Heart left ventricle (tissue), 16 donors: Measurements from ENCODE around the gene CELF4. TPM values are rescaled to one million over a fixed set of nuclear protein-coding genes. Genes with fewer than 3 reads are reported as not detected.

ENCODE experiments used
- ATAC-seq, 4 donors: fragments of 200-7000 bp; cut with Tn5 transposase; one replicate each; pipeline ENCODE4 v1.9.1; 2020 to 2022; ENCODE audit warnings: moderate library complexity in 4 of 4, mild to moderate bottlenecking in 3 of 4, moderate number of reproducible peaks in 1 of 4
- DNase-seq, 5 donors: peaks; one replicate each; pipeline ENCODE4 v3.0.0-alpha.2; 2020
- H3K27ac ChIP-seq, 12 donors: fragments of 200-600 bp; sonication (generic) in 4 of 12; one replicate each; pipeline versions ENCODE4 v1.5.0 to v1.8.0; 2016 to 2022; ENCODE audit warnings: mild to moderate bottlenecking in 2 of 12
- H3K27me3 ChIP-seq, 9 donors: fragments of 200-600 bp; sonication (generic) in 2 of 9; one replicate each; pipeline versions ENCODE4 v1.5.1 to v1.8.0; 2016 to 2022; ENCODE audit warnings: mild to moderate bottlenecking in 3 of 9
- H3K36me3 ChIP-seq, 9 donors: fragments of 200-600 bp; sonication (generic) in 2 of 9; one replicate each; pipeline versions ENCODE4 v1.5.0 to v1.8.0; 2018 to 2022; ENCODE audit warnings: mild to moderate bottlenecking in 2 of 9
- H3K4me1 ChIP-seq, 12 donors: fragments of 200-600 bp; sonication (generic) in 4 of 12; one replicate each; pipeline versions ENCODE4 v1.5.0 to v1.8.0; 2016 to 2022; ENCODE audit warnings: mild to moderate bottlenecking in 3 of 12
- H3K4me3 ChIP-seq, 12 donors: fragments of 200-600 bp; sonication (generic) in 4 of 12; one replicate each; pipeline versions ENCODE4 v1.5.0 to v1.8.0; 2017 to 2022; ENCODE audit warnings: mild to moderate bottlenecking in 9 of 12, moderate library complexity in 4 of 12
- H3K9me3 ChIP-seq, 12 donors: fragments of 200-600 bp; sonication (generic) in 4 of 12; one replicate each; pipeline versions ENCODE4 v1.5.0 to v1.8.0; 2016 to 2022; ENCODE audit warnings: mild to moderate bottlenecking in 1 of 12
- CTCF ChIP-seq, 12 donors: fragments of 200-600 bp; sonication (generic) in 4 of 12; IDR thresholded peaks; one replicate each; pipeline versions ENCODE4 v1.5.0 to v1.8.0; 2018 to 2022; ENCODE audit warnings: antibody characterized with exemption in 12 of 12, mild to moderate bottlenecking in 5 of 12
- POLR2A ChIP-seq, 2 donors: fragments of 450-650 bp; IDR thresholded peaks; one replicate each; pipeline ENCODE4 v1.6.1; 2017; ENCODE audit warnings: antibody characterized with exemption in 2 of 2, mild to moderate bottlenecking in 2 of 2, moderate library complexity in 2 of 2
- WGBS, 4 donors: extraction: QIAGEN DNeasy Blood & Tissue Kit in 2 of 4; methylation state at CpG; one replicate each; pipeline versions ENCODE4 v1.1.5 to v1.1.7; 2013 to 2018; 5-methylcytosine and 5-hydroxymethylcytosine counted together
- intact Hi-C, 10 donors: fragments of 100-400 bp; cut with DNase I; formaldehyde crosslinking; loops; one replicate each; pipeline versions ENCODE4 v1.11.1 to v1.14.2; 2022
- polyA plus RNA-seq, 2 donors: library from polyadenylated mRNA; stranded (reverse); fragments of 200-250 nt; gene quantifications; one replicate each; pipeline ENCODE4 v1.2.3, GENCODE V29; 2013
- total RNA-seq, 9 donors: library from RNA; depleted of rRNA in 2 of 9; stranded (reverse); fragments of >200 nt in 2 of 9; fragmentation: NEBNext Ultra II Directional in 3 of 9; extraction: Animal tissue kit (Norgen Biotek cat#: 25700) in 3 of 9; gene quantifications; one replicate each; pipeline versions ENCODE4 v1.1.0 to v1.2.4, GENCODE V29; 2016 to 2023
- donor health status: ischemic (EF 13 %, LVEDD 7.1; RV severe dilation, severe dysfunction).
- donor health status: healthy with polysubstance abuse.
- donor health status: DM: no; HTN: yes; CAD: no.
- donor health status: DM: no; HTN: no; CAD: no.
- donor health status: ischemic (EF 25% LVEDD 6.9; RV normal size, moderate dysfunction).
- donor health status: ischemic (EF 25% LVEDD 5.7; RV mildly dilated, moderate dysfunction).
- donor health status: healthy.
- donor health status: DM: yes; HTN: yes; CAD: no.
- donor health status: ischemic (EF 35%, LVEDD 5.7; RV mildly dilated, moderate dysfunction).
- donor health status: nonischemic (EF 11% LVEDD 7.7; RV severe dilation, severe dysfunction).
- donor health status: DM: yes; HTN: yes; CAD: no.
- donor health status: PGD.
- donor health status: ischemic (EF 29% LVEDD 5.4; RV normal size, mild dysfunction).
- donor health status: nonischemic (EF 23%, LVEDD 6.1; RV moderate dilation, normal function).

Gene CELF4
- total and polyA plus RNA-seq, 11 donors, result 0.11 to 0.67 (median 0.40) TPM; not detected in 3

- intact Hi-C loops, result loop anchor here in 2 of 10 donors (5.0 to 10.0 kb wide), 2 partner anchors 51 to 96 kb away; no protein-coding TSS in a partner anchor
- peaks cover 19 to 66% (median 36%) of the 10 kb centered on the region in 9 donors for H3K27me3 ChIP-seq
These were observed 82.2 kb downstream of the CELF4 start for GRCh38 chr18:37483221-37483971.

DNA sequence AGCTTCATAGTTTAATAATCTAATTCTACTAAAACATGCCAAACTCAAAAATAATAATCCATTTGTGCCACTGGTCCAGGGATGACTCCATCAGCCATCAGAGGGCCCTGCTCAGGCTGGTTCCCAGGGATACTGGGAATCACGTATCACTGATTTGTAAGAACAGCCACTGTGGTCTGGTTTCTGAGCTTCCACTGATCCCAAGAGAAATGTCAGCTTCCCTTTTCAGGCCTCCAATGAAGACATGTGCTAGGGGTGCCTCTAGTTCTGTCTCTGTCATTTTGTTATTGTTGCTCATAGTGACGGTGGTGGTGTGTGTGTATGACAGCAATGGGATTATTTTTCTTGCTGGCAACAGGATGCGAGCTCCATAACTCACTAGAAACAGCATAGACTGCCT, 83.2 kb downstream of the CELF4 start:
- no peak for ATAC-seq
- no peak overlapping the region for H3K4me3 ChIP-seq
- H3K9me3 ChIP-seq, result no peaks in the 10 kb centered on the region
- intact Hi-C loops, result loop anchor here in 2 of 10 donors (5.0 to 10.0 kb wide), 2 partner anchors 52 to 95 kb away; no protein-coding TSS in a partner anchor
- no peaks in the 10 kb centered on the region for H3K36me3 ChIP-seq
- H3K27ac ChIP-seq, result no peak overlapping the region
- WGBS, 4 donors, result 37 to 44% (median 40%) methylated on average over 3 of the region's 3 CpGs
- TF ChIP-seq POLR2A (IDR thresholded peaks at IDR 0.05) (no peak), CTCF (IDR thresholded peaks at IDR 0.05) (no peak)
- no peak for DNase-seq
- H3K4me1 ChIP-seq, result peaks cover 0 to 12% (median 0%) of the 10 kb centered on the region in 12 donors
- H3K27me3 ChIP-seq, result peaks cover 17 to 66% (median 29%) of the 10 kb centered on the region in 9 donors

More at GRCh38 chr18:37483221-37483971, 82.2 kb downstream of the CELF4 start:
- no peak for ATAC-seq
- TF ChIP-seq CTCF (IDR thresholded peaks at IDR 0.05) (no peak), POLR2A (IDR thresholded peaks at IDR 0.05) (no peak)
- Histone ChIP-seq H3K9me3 (no peaks in the 10 kb centered on the region), H3K27ac (no peak overlapping the region), H3K36me3 (no peaks in the 10 kb centered on the region), H3K4me3 (no peak overlapping the region), H3K4me1 (peaks cover 0 to 12% (median 0%) of the 10 kb centered on the region in 12 donors)
- no peak for DNase-seq
- 38 to 48% (median 40%) methylated on average over 12 of the region's 12 CpGs for WGBS, 4 donors

DNA sequence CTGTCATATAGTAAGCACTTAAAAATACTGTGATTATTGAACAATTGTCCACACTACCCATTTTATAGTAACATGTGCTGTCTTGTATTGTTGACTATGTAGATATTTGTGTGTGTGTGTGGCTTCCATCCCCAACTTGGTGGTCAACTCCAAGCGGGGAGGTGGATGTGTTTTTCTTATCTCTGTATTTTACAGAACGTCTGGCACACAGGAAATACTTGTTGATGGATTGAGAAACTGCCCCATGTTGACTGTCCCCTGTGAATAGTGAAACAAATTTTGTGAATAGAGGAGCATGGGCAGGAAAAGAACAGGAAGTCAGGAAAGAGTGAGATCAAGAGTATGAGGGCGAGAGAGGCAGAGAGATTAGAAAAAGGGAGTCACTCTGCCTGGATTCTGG, 83.6 kb downstream of the CELF4 start:
- H3K27ac ChIP-seq, result no peak overlapping the region
- H3K36me3 ChIP-seq, result no peaks in the 10 kb centered on the region
- peaks cover 16 to 66% (median 26%) of the 10 kb centered on the region in 9 donors for H3K27me3 ChIP-seq
- ATAC-seq, result no peak
- 19 to 35% (median 31%) methylated on average over 3 of the region's 3 CpGs for WGBS, 4 donors
- intact Hi-C loops, result loop anchor here in 2 of 10 donors (5.0 to 10.0 kb wide), 2 partner anchors 53 to 95 kb away; no protein-coding TSS in a partner anchor
- H3K9me3 ChIP-seq, result no peaks in the 10 kb centered on the region
- no peak for DNase-seq
- peaks cover 0 to 12% (median 0%) of the 10 kb centered on the region in 12 donors for H3K4me1 ChIP-seq
- TF ChIP-seq CTCF (IDR thresholded peaks at IDR 0.05) (no peak), POLR2A (IDR thresholded peaks at IDR 0.05) (no peak)
- no peak overlapping the region for H3K4me3 ChIP-seq

- Histone ChIP-seq H3K36me3 (no peaks in the 10 kb centered on the region), H3K4me3 (no peak overlapping the region), H3K9me3 (no peaks in the 10 kb centered on the region), H3K27me3 (peaks cover 11 to 61% (median 21%) of the 10 kb centered on the region in 9 donors), H3K27ac (no peak overlapping the region), H3K4me1 (peaks cover 0 to 12% (median 0%) of the 10 kb centered on the region in 12 donors)
- intact Hi-C loops, result loop anchor here in 2 of 10 donors (5.0 to 10.0 kb wide), 2 partner anchors 53 to 94 kb away; no protein-coding TSS in a partner anchor
- WGBS, 4 donors, result 65 to 74% (median 69%) methylated on average over 5 to 6 of the region's 6 CpGs
- ATAC-seq, result no peak
- TF ChIP-seq CTCF (IDR thresholded peaks at IDR 0.05), result no peak
- TF ChIP-seq POLR2A (IDR thresholded peaks at IDR 0.05), result no peak
- DNase-seq, result no peak
These were observed 84.1 kb downstream of the CELF4 start for GRCh38 chr18:37481491-37481890.
